ENCODE results near the gene YEATS4.

Gene YEATS4

DNA sequence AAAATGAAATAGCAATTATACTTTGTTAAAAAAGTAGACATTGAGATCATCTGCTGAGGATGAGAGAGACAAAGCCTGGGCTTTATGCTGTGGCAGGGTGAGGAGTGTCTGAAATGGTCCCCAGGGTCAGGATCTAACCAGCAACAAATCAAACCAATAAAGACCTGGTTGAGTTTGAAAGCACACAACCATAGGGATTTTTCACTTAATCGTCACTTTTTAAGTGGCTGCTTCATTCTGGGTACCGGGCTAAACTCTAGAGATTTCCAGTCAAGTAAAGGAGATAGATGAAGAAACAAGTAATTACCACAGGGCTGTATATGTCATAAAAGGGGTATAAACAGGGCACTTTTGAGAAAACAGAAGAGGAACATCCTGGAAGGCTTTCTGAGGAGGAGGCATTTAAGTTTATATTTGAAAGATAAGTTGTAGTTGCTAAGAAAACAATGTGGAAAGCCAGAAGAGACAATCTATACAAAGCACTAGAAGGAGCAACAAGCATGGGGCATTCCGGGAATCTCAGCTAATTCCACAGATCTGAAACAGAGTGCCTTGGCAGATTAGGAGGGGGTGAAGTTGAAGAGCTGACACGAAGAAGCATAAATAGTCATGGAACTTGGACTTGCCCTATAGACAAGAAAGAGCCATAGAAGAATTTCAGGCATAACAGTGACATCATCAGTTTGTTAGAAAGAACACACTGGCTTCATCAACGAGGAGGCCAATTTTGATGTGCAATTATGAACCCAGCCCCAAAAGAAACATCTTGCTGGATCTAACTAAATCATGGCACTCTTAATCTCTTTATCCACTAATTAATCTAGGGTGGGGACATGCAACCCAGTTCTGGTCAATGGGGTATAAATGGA, 63.7 kb downstream of the YEATS4 start:
- no peak overlapping the region for H3K4me3 ChIP-seq (ENCODE audit: low read length)
- no peaks in the 10 kb centered on the region for H3K4me1 ChIP-seq (ENCODE audit: control insufficient read depth, insufficient read depth, low read length)
- H3K9me3 ChIP-seq (replicated peaks; ENCODE audit: low read length): no peaks in the 10 kb centered on the region
- no peaks in the 10 kb centered on the region for H3K36me3 ChIP-seq (ENCODE audit: insufficient read depth, low read length)
- H3K9ac ChIP-seq (ENCODE audit: low read depth, low read length): no peak overlapping the region
- H3K4me2 ChIP-seq (ENCODE audit: low read length): no peak overlapping the region
- H3K27me3 ChIP-seq (ENCODE audit: control insufficient read depth, insufficient read depth, low read length): no peaks in the 10 kb centered on the region

DNA sequence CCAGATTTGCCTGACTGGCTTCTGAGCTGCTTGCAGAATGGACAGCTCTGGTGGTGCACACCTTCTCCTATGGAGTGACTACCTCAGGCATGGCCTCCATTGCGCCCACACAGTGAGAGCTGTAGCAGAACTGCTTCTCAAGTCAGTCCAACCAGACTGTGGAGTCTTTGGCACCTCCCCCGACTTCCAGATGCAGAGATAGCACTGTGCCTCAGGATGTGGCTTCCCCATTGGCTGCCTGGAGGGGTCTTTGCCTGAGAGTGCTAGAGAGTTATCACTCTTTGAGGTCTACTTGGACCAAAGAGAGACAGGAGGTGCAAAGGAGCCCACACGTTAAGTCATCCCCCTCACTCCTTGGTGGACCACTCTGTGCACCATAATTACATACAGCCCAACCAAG, 65.9 kb downstream of the YEATS4 start:
- H3K9ac ChIP-seq (ENCODE audit: low read depth, low read length): no peak overlapping the region
- H3K9me3 ChIP-seq (replicated peaks; ENCODE audit: low read length): no peaks in the 10 kb centered on the region
- H3K4me2 ChIP-seq (ENCODE audit: low read length): no peak overlapping the region
- no peaks in the 10 kb centered on the region for H3K27me3 ChIP-seq (ENCODE audit: control insufficient read depth, insufficient read depth, low read length)
- H3K4me1 ChIP-seq (ENCODE audit: control insufficient read depth, insufficient read depth, low read length): no peaks in the 10 kb centered on the region
- H3K4me3 ChIP-seq (ENCODE audit: low read length): no peak overlapping the region
- H3K36me3 ChIP-seq (ENCODE audit: insufficient read depth, low read length): no peaks in the 10 kb centered on the region

DNA sequence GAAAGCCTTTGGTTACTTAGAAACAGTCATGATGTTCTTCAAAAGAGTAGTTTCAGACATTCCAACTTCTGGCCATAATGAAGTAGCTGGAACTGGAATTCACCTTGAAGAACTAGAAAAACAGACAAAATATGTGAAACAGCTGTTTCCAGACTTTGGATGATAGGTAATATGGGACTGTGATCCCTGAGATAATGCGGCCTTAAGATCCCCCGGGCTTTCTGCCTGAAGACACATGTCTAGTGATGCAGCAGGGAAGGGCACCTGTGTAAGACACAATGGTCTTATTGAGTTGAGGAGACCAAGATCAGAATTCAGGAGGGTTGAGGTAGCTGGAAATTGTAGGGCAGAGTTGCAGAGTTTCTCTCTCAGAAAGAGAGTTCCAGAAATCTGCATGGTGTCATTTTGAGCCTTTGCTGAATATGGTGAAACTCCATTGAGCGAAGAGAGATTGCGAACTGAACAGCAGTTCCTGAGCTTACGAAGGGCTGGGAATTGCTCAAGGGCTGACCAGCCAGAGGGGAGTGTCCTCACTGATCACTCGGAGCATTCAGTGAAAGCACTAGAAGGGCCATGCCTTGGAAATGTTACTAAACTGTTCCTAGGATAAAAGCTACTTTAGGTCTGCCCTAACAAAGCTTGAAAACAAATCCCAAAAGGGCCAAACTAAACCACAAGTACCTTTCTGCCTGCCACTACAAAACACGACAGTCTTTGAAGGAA, 69.0 kb downstream of the YEATS4 start:
- Histone ChIP-seq H3K9me3 (replicated peaks; ENCODE audit: low read length) (no peaks in the 10 kb centered on the region), H3K4me3 (ENCODE audit: low read length) (no peak overlapping the region), H3K36me3 (ENCODE audit: insufficient read depth, low read length) (no peaks in the 10 kb centered on the region), H3K27me3 (ENCODE audit: control insufficient read depth, insufficient read depth, low read length) (no peaks in the 10 kb centered on the region), H3K4me1 (ENCODE audit: control insufficient read depth, insufficient read depth, low read length) (no peaks in the 10 kb centered on the region), H3K4me2 (ENCODE audit: low read length) (no peak overlapping the region), H3K9ac (ENCODE audit: low read depth, low read length) (no peak overlapping the region)

DNA sequence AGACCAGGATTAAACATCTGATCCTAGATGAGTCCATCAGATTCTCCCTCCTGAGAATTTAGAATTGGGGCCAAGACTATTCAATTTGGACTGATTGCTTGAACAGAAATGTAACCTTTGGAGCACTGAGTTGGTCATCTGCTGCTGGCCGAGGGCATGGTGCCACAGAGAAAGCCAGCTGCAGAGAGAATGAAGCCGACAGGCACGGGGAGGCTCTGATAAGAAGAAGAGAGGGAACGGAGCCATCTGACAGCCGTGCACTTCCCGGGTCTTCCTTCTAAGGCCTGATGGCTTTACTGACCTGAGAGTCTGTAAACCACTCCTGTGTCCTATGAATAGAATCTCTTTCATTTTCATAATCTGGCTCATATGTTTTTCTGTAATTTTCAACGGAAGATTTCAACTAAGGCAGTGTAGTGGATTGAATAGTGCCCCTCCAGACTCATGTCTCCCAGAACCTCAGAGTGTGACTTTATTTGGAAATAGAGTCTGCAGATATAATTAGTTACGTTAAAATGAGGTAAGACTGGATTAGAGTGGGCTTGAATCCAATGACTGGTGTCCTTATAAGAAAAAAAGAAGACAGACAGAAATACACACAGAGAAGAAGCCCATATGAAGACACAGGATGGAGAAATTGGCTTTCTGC, 71.5 kb downstream of the YEATS4 start:
- Histone ChIP-seq H3K9me3 (replicated peaks; ENCODE audit: low read length) (no peaks in the 10 kb centered on the region), H3K9ac (ENCODE audit: low read depth, low read length) (no peak overlapping the region), H3K27me3 (ENCODE audit: control insufficient read depth, insufficient read depth, low read length) (no peaks in the 10 kb centered on the region), H3K36me3 (ENCODE audit: insufficient read depth, low read length) (no peaks in the 10 kb centered on the region), H3K4me1 (ENCODE audit: control insufficient read depth, insufficient read depth, low read length) (peaks cover 7% of the 10 kb centered on the region), H3K4me2 (ENCODE audit: low read length) (no peak overlapping the region), H3K4me3 (ENCODE audit: low read length) (no peak overlapping the region)

DNA sequence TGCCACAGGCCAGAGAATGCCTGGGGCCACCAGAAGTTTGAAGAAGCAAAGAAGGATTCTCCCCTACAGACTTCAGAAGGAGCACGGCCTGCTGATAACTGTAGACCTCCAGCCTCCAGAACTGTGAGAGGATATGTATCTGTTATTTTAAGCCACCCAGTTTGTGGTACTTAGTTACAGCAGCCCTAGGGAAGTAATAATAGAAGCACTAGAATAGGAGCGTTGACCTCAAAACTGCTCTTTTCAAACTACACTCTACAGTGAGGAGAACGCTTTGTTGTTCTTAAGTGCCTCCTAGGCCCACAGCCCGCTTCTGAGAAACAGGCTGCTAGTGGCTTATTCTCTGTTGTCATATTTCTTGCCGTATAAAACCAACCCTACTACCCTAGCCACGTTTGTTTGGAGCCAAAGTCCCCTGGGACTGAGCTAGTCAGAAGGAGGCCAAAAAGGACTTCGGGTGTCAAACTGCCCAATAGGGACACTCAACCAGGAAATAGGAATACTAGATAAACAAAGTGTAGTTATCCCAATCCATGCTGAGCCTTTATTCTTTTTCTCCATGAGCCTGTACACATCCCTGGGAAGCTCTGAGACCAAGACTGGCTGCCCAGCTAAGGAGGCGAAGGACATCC, 72.2 kb downstream of the YEATS4 start:
- Histone ChIP-seq H3K9ac (ENCODE audit: low read depth, low read length) (no peak overlapping the region), H3K9me3 (replicated peaks; ENCODE audit: low read length) (no peaks in the 10 kb centered on the region), H3K36me3 (ENCODE audit: insufficient read depth, low read length) (no peaks in the 10 kb centered on the region), H3K4me3 (ENCODE audit: low read length) (no peak overlapping the region), H3K27me3 (ENCODE audit: control insufficient read depth, insufficient read depth, low read length) (no peaks in the 10 kb centered on the region), H3K4me2 (ENCODE audit: low read length) (no peak overlapping the region), H3K4me1 (ENCODE audit: control insufficient read depth, insufficient read depth, low read length) (peaks cover 8% of the 10 kb centered on the region)

DNA sequence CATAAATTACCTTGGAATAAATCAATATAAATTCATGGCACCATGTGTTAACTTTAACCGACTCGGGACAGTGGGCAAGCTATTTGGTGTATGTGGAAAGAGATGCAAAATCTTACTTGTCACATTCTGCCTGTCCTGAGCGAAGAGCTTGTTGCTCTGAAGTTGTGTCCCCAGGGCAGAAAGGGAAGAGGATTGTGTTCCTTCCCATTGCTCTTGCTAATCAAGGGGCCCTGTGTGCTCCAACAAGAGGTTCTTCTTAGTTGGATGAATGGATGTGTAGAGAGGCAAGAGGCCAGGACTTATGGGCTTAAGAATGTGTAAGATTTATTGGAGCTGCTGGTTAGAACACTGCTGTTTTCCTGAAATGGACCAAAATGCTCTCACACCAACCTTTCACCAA, 74.1 kb downstream of the YEATS4 start:
- Histone ChIP-seq H3K4me1 (ENCODE audit: control insufficient read depth, insufficient read depth, low read length) (peaks cover 8% of the 10 kb centered on the region), H3K4me3 (ENCODE audit: low read length) (no peak overlapping the region), H3K36me3 (ENCODE audit: insufficient read depth, low read length) (no peaks in the 10 kb centered on the region), H3K9me3 (replicated peaks; ENCODE audit: low read length) (no peaks in the 10 kb centered on the region), H3K4me2 (ENCODE audit: low read length) (no peak overlapping the region), H3K27me3 (ENCODE audit: control insufficient read depth, insufficient read depth, low read length) (no peaks in the 10 kb centered on the region), H3K9ac (ENCODE audit: low read depth, low read length) (no peak overlapping the region)

DNA sequence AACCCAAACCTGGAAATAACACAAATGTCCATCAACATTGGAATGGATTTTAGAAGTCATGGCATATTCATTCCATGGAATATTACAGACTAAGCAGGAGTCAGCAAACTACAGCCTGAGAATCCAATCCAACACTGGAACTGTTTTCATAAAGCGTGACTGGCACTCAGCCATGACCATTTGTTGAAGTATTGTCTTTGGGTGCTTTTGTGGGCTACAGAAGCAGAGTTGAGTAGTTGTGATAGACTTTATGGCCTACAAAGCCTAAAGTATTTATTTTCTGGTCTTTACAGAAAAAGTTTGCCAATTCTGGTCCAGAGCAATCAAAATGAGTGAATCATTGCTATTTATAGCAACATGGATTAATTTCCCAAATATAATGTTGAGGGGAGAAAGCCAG, 76.1 kb downstream of the YEATS4 start:
- no peak overlapping the region for H3K4me3 ChIP-seq (ENCODE audit: low read length)

DNA sequence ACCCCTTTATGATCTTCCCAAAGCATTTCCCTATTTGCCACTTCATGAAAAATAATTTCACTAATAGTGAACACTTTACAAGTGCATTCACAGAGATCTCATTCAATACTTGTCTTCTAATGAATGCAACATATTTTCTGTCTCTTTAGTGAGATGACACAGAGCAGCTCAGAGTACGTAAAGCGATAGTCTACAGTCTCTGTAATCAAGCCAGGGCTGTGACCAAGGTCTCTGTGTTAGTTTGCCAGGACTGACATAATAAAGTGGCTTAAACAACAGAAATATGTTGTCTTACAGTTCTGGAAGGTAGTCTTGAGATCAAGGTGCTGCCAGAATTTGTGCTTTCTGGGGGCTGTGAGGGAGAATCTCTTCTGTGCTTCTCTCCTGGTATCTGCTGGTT, 77.5 kb downstream of the YEATS4 start:
- Histone ChIP-seq H3K36me3 (ENCODE audit: insufficient read depth, low read length) (no peaks in the 10 kb centered on the region), H3K4me2 (ENCODE audit: low read length) (no peak overlapping the region), H3K9me3 (replicated peaks; ENCODE audit: low read length) (no peaks in the 10 kb centered on the region), H3K4me1 (ENCODE audit: control insufficient read depth, insufficient read depth, low read length) (peaks cover 8% of the 10 kb centered on the region), H3K4me3 (ENCODE audit: low read length) (no peak overlapping the region), H3K27me3 (ENCODE audit: control insufficient read depth, insufficient read depth, low read length) (no peaks in the 10 kb centered on the region), H3K9ac (ENCODE audit: low read depth, low read length) (no peak overlapping the region)

More for the DNA sequence above, 76.1 kb downstream of the YEATS4 start:
- H3K4me2 ChIP-seq (ENCODE audit: low read length): no peak overlapping the region
- H3K27me3 ChIP-seq (ENCODE audit: control insufficient read depth, insufficient read depth, low read length): no peaks in the 10 kb centered on the region
- peaks cover 8% of the 10 kb centered on the region for H3K4me1 ChIP-seq (ENCODE audit: control insufficient read depth, insufficient read depth, low read length)
- H3K9me3 ChIP-seq (replicated peaks; ENCODE audit: low read length): no peaks in the 10 kb centered on the region
- H3K9ac ChIP-seq (ENCODE audit: low read depth, low read length): no peak overlapping the region
- H3K36me3 ChIP-seq (ENCODE audit: insufficient read depth, low read length): no peaks in the 10 kb centered on the region

DNA sequence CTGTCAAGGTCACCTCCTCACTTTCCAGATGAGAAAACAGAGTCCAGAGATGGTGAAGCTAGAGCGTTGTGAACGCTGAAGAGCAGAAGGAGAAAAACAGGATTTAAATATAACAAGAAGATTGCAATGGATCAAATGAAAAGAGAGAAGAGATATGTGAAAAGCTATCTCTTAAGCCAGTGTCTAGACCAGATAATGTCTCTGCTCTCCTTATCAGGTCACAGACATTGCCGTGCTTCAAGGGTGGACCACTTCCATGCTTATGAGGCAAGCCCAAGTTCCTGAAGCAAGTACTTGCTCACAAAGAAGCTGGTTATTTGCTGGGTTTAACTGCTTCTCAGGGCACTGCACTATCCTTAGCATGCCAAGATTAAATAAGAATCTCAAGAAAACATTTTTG, 79.0 kb downstream of the YEATS4 start:
- H3K4me3 ChIP-seq (ENCODE audit: low read length): no peak overlapping the region
- no peak overlapping the region for H3K9ac ChIP-seq (ENCODE audit: low read depth, low read length)
- H3K4me1 ChIP-seq (ENCODE audit: control insufficient read depth, insufficient read depth, low read length): peaks cover 8% of the 10 kb centered on the region
- no peaks in the 10 kb centered on the region for H3K27me3 ChIP-seq (ENCODE audit: control insufficient read depth, insufficient read depth, low read length)
- no peaks in the 10 kb centered on the region for H3K36me3 ChIP-seq (ENCODE audit: insufficient read depth, low read length)
- no peaks in the 10 kb centered on the region for H3K9me3 ChIP-seq (replicated peaks; ENCODE audit: low read length)
- no peak overlapping the region for H3K4me2 ChIP-seq (ENCODE audit: low read length)

DNA sequence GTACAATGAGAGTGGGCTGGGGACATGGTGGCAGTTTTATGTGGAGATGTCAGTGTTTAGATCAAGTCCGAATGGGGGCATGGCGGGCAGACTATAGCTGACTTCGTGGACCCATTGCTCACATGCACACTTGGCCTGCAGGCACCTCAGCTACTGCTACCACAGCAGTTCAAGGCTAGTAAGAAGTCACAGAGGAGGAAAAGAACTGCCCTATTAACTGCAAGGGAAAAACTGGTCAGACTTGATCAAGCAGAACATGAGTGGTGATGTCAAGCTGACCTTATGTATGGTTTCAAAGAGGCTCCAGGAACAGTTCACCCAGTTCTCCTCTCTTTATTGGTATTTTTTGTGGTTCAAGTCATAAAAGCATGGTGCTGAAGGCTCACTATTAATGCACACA, 80.5 kb downstream of the YEATS4 start:
- Histone ChIP-seq H3K4me2 (ENCODE audit: low read length) (no peak overlapping the region), H3K36me3 (ENCODE audit: insufficient read depth, low read length) (no peaks in the 10 kb centered on the region), H3K9me3 (replicated peaks; ENCODE audit: low read length) (no peaks in the 10 kb centered on the region), H3K4me1 (ENCODE audit: control insufficient read depth, insufficient read depth, low read length) (peaks cover 8% of the 10 kb centered on the region), H3K27me3 (ENCODE audit: control insufficient read depth, insufficient read depth, low read length) (no peaks in the 10 kb centered on the region), H3K4me3 (ENCODE audit: low read length) (no peak overlapping the region), H3K9ac (ENCODE audit: low read depth, low read length) (no peak overlapping the region)
